MCF 10A (cell line): ENCODE results near the gene ST6GAL1. TPM values are rescaled to one million over a fixed set of nuclear protein-coding genes. Genes with fewer than 3 reads are reported as not detected.

ENCODE experiments used
- BruUV-seq: library from RNA; stranded (reverse); fragments of 400-500 nt; replicated peaks from 2 replicates; lab custom pipeline; 2021; lab: Mats Ljungman, UMichigan
- CTCF ChIA-PET: fragments of 300-600 bp; sonication (Branson Sonifier 250); formaldehyde crosslinking; extraction: SDS; loops from one replicate; lab custom pipeline; 2021; ENCODE audit warnings: antibody characterized with exemption, inconsistent platforms; lab: Yijun Ruan, JAX
- POLR2A ChIA-PET: fragments of 300-600, 350-650 bp; sonication (Branson Sonifier 250); formaldehyde crosslinking; extraction: SDS; loops from one replicate; lab custom pipeline; 2020; ENCODE audit warnings: antibody characterized with exemption, inconsistent platforms; lab: Yijun Ruan, JAX
- DNase-seq: peaks from one replicate; pipeline ENCODE4 v3.0.0-alpha.2; 2018; ENCODE audit not compliant: unreplicated experiment
- H3K27ac Mint-ChIP-seq: one replicate; pipeline ENCODE4 v1.8.0; 2022; ENCODE audit warnings: mild to moderate bottlenecking, low read depth, mixed read lengths; ENCODE audit not compliant: unreplicated experiment
- H3K27me3 Mint-ChIP-seq: one replicate; pipeline ENCODE4 v1.8.0; 2022; ENCODE audit warnings: mixed read lengths; ENCODE audit not compliant: insufficient read depth, unreplicated experiment
- H3K36me3 Mint-ChIP-seq: one replicate; pipeline ENCODE4 v1.8.0; 2022; ENCODE audit warnings: mild to moderate bottlenecking, moderate library complexity, mixed read lengths; ENCODE audit not compliant: insufficient read depth, unreplicated experiment
- H3K4me1 Mint-ChIP-seq: one replicate; pipeline ENCODE4 v1.8.0; 2022; ENCODE audit warnings: mixed read lengths; ENCODE audit not compliant: insufficient read depth, unreplicated experiment
- H3K4me3 Mint-ChIP-seq: one replicate; pipeline ENCODE4 v1.8.0; 2022; ENCODE audit warnings: mild to moderate bottlenecking, moderate library complexity, mixed read lengths; ENCODE audit not compliant: unreplicated experiment
- H3K9me3 Mint-ChIP-seq: one replicate; pipeline ENCODE4 v1.8.0; 2022; ENCODE audit warnings: mixed read lengths; ENCODE audit not compliant: unreplicated experiment
- CTCF ChIP-seq: fragments of 200-600 bp; IDR thresholded peaks from one replicate; pipeline ENCODE4 v1.8.0; 2022; ENCODE audit warnings: antibody characterized with exemption, mild to moderate bottlenecking; ENCODE audit not compliant: unreplicated experiment
- intact Hi-C: fragments of 100-400 bp; cut with micrococcal nuclease; formaldehyde crosslinking; loops from 2 replicates; pipeline ENCODE4 v1.14.1; 2022
- total RNA-seq: library from RNA; stranded (reverse); gene quantifications from 2 replicates; pipeline ENCODE4 v1.2.3, GENCODE V29; 2022

The ST6GAL1 gene
- total RNA-seq, 1 experiment from 2014 or later, result 18.8 TPM

- no peaks in the 10 kb centered on the region for H3K9me3 Mint-ChIP-seq
- peaks cover 16% of the 10 kb centered on the region for H3K4me1 Mint-ChIP-seq
- no peaks in the 10 kb centered on the region for H3K36me3 Mint-ChIP-seq
- intact Hi-C loops, result no loop called here
- CTCF ChIA-PET, result no interaction called here
- no peak overlapping the region for H3K4me3 Mint-ChIP-seq
- TF ChIP-seq CTCF, result no peak
- BruUV-seq, result no TSS peak
- POLR2A ChIA-PET, result interaction anchor here (0.6 to 1.4 kb wide), 2 partner anchors 211 to 1192 kb away, joined by 3 to 4 read pairs; partner anchors contain the start of genes IGF2BP2 and RFC4
- H3K27me3 Mint-ChIP-seq, result no peaks in the 10 kb centered on the region
- H3K27ac Mint-ChIP-seq, result no peak overlapping the region
- DNase-seq, result peak; percentile 60
Observed at GRCh38 chr3:187016639-187017345, 86.5 kb downstream of the ST6GAL1 start.

DNA sequence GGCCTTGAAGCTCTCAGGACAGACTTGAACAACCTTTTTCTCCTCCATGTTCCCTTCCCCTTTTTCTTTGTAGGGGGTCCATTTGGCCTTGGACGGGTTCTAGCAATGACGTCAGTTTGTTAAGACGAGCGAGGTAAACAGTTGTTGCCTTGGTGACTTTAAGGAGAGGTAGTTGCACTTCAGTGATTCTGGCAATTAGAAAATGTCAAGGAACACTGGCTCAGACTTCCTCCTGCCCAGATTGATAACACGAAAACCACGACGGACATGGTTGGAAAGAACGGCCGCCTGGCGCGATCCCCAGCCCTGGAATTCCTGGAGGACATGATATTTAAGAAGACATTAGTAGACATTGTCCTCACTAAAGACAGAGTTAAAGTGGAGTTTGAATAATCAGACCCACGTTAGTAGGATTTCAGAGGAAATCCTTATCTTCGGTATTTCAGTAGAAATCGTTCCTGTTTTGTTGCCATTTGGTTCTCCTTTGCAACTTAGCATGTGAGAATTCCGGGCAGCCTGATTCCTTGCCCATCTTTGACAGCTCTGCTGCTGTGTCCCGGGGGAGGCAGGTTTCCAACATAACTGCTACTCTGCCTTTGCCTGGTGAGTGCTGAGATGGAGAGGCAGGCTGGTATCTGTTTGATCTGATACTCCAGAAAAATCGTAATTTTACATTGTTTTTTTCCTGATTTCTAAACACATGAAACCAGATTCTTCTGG, 87.3 kb downstream of the ST6GAL1 start:
- CTCF ChIA-PET, result no interaction called here

GRCh38 chr3:187019542-187020072, 89.3 kb downstream of the ST6GAL1 start:
- Mint-ChIP-seq H3K4me1 (peaks cover 8% of the 10 kb centered on the region), H3K36me3 (no peaks in the 10 kb centered on the region), H3K27me3 (no peaks in the 10 kb centered on the region), H3K9me3 (no peaks in the 10 kb centered on the region), H3K4me3 (no peak overlapping the region), H3K27ac (peak overlapping the region; percentile 11)
- intact Hi-C loops, result no loop called here
- ChIA-PET POLR2A (no interaction called here), CTCF (no interaction called here)
- TF ChIP-seq CTCF, result no peak
- no TSS peak for BruUV-seq
- DNase-seq, result no peak

More for the DNA sequence above, 87.3 kb downstream of the ST6GAL1 start:
- TF ChIP-seq CTCF, result no peak
- no peaks in the 10 kb centered on the region for H3K9me3 Mint-ChIP-seq
- H3K4me3 Mint-ChIP-seq, result no peak overlapping the region
- POLR2A ChIA-PET, result interaction anchor here (0.6 kb wide), 1 partner anchor 1193 kb away, joined by 3 read pairs; the partner anchor contains the start of gene IGF2BP2
- no peak for DNase-seq
- peak overlapping the region; percentile 71 for H3K27ac Mint-ChIP-seq
- intact Hi-C loops, result no loop called here
- no TSS peak for BruUV-seq
- H3K27me3 Mint-ChIP-seq, result no peaks in the 10 kb centered on the region
- H3K36me3 Mint-ChIP-seq, result no peaks in the 10 kb centered on the region
- H3K4me1 Mint-ChIP-seq, result peaks cover 17% of the 10 kb centered on the region

GRCh38 chr3:187020376-187020775, 90.0 kb downstream of the ST6GAL1 start:
- POLR2A ChIA-PET, result no interaction called here
- H3K27me3 Mint-ChIP-seq, result no peaks in the 10 kb centered on the region
- no peak overlapping the region for H3K4me3 Mint-ChIP-seq
- intact Hi-C loops, result no loop called here
- DNase-seq, result no peak
- peaks cover 5% of the 10 kb centered on the region for H3K4me1 Mint-ChIP-seq
- CTCF ChIA-PET, result no interaction called here
- no peak for TF ChIP-seq CTCF
- no TSS peak for BruUV-seq
- no peak overlapping the region for H3K27ac Mint-ChIP-seq
- no peaks in the 10 kb centered on the region for H3K9me3 Mint-ChIP-seq
- H3K36me3 Mint-ChIP-seq, result no peaks in the 10 kb centered on the region
